Bronchial epithelial cell (primary cell): Measurements from ENCODE around the gene ADAMTS10. TPM values are rescaled to one million over a fixed set of nuclear protein-coding genes. Genes with fewer than 3 reads are reported as not detected.

ENCODE experiments used
- DNase-seq: peaks from one replicate; pipeline ENCODE4 v3.0.0-alpha.2; 2010; ENCODE audit warnings: low read depth
- FAIRE-seq: peaks from 2 replicates; lab custom pipeline; 2011; peaks lifted over from hg19 to GRCh38; lab: Jason Lieb, UNC
- H3K27me3 ChIP-seq: 2 replicates; pipeline ENCODE4 v1.5.1; 2011; ENCODE audit warnings: low read length; ENCODE audit not compliant: control insufficient read depth, insufficient read depth
- H3K36me3 ChIP-seq: 2 replicates; pipeline ENCODE4 v1.5.1; 2011; ENCODE audit warnings: low read length; ENCODE audit not compliant: control insufficient read depth, insufficient read depth
- H3K4me3 ChIP-seq: 2 replicates; pipeline ENCODE4 v1.5.1; 2011; ENCODE audit warnings: mild to moderate bottlenecking, low read depth, low read length, control low read depth
- total RNA-seq: library from RNA; depleted of rRNA; stranded (reverse); fragments of >200 nt; gene quantifications from 2 replicates; pipeline ENCODE4 v1.2.1, GENCODE V29; 2014
- TF ChIP-seq, protein P1 (sequence below): IDR thresholded peaks from 2 replicates; pipeline ENCODE4 v1.5.1; 2011; ENCODE audit warnings: mild to moderate bottlenecking, moderate library complexity, low read length, control low read depth, inconsistent platforms; ENCODE audit not compliant: insufficient read depth, severe bottlenecking

ADAMTS10 gene
- total RNA-seq, 1 donor from 2014 or later: not detected

DNA sequence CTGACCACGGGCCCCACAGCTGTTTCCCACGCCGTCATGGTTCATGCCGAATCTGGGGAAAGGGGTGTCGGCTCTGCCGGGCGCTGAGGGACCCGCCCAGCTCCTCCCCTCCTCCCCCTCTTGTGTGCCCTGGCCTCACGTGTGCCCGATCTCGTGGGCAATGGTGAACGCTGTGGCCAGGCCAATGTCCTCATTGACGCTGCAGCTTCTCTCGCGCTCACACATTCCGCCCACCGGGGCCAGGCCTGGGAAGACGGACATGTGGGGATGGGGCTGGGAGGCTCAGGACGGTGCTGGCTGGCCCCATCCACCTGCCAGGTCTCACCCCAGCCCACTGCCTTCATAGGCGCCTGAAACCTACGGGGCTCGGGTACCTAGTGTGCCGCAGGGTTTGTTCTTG lies 14.3 kb downstream of the ADAMTS10 start:
- Histone ChIP-seq H3K4me3 (no peak overlapping the region), H3K36me3 (no peaks in the 10 kb centered on the region), H3K27me3 (no peaks in the 10 kb centered on the region)
- no peak for DNase-seq
- FAIRE-seq: no peak
- TF ChIP-seq, protein P1, sequence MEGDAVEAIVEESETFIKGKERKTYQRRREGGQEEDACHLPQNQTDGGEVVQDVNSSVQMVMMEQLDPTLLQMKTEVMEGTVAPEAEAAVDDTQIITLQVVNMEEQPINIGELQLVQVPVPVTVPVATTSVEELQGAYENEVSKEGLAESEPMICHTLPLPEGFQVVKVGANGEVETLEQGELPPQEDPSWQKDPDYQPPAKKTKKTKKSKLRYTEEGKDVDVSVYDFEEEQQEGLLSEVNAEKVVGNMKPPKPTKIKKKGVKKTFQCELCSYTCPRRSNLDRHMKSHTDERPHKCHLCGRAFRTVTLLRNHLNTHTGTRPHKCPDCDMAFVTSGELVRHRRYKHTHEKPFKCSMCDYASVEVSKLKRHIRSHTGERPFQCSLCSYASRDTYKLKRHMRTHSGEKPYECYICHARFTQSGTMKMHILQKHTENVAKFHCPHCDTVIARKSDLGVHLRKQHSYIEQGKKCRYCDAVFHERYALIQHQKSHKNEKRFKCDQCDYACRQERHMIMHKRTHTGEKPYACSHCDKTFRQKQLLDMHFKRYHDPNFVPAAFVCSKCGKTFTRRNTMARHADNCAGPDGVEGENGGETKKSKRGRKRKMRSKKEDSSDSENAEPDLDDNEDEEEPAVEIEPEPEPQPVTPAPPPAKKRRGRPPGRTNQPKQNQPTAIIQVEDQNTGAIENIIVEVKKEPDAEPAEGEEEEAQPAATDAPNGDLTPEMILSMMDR: no peak

DNA sequence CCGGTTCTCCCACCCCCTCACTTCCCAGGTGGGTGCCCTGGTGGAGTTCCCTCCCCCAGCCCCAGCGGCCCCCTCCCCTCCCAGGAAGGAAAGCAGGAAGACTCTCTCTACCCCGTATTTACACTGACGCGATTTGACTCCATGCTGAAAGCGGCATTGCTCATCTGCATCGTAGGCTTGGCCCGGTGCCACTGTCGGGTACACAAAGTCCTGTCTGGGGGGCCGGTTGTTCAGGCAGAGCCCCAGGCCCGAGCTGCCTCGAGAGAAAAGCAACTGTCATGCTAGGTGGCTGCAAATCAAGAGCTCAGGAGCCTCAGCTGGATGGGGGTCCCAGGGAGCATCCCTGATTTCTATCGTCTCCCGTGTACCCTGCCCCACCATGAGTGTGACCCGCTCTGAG lies 14.9 kb downstream of the ADAMTS10 start:
- Histone ChIP-seq H3K4me3 (no peak overlapping the region), H3K27me3 (no peaks in the 10 kb centered on the region), H3K36me3 (no peaks in the 10 kb centered on the region)
- DNase-seq: no peak
- TF ChIP-seq, protein P1: no peak
- no peak for FAIRE-seq

DNA sequence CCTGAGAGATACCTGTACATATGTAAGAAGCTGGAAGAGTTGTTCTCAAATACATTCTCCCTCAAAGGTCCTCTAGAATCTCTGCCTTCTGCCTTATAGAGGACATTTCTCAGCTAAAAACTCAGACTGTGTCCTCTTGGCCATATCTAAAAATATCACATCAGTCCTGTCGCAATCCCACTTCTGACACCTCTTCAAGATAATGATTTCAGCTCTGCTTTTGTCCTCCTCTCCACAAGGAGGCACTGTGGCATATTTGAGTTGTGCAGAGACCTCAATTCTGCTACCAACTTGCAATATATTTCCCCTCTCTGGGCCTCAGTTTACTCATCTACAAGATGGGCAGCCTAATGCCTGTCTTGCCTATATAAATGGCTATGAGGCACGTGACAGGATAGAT lies 16.6 kb downstream of the ADAMTS10 start:
- FAIRE-seq: no peak
- Histone ChIP-seq H3K36me3 (no peaks in the 10 kb centered on the region), H3K4me3 (no peak overlapping the region), H3K27me3 (no peaks in the 10 kb centered on the region)
- TF ChIP-seq, protein P1: no peak
- no peak for DNase-seq

DNA sequence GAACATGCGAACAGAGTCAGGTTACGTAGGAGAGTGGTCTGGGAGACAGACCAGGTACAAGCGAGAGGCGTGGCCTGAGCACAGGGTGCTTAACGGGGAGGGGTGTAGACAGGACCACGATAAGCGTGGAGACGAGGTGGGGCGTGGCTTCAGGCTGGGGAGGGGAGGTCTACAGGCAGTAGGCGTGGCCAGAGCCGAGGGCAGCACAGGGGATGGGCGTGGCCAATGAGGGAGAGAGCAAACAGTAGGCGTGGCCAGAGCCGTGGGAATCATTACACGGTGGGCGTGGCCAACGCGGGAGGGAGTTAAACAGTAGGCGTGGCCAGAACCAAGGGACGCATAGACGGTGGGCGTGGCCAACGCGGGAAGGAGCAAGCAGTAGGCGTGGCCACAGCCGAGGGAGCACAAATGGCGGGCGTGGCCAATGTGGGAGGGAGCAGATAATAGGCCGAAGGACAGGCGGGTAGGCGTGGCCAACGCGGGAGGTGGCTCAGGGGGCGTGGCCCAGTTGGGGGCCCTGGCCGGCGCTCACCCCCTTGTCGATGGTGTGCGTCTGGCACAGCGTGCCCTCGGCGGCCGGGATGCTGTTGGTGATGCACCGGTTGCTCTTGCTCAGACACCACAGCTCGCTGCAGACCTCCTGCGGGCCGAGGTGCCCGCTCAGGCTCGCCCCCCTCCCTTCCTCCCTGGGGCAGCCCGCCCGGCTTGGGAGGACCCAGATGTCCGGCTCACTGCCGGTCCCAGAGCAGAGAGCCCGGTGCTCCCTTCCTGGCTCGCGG lies 18.1 kb downstream of the ADAMTS10 start:
- TF ChIP-seq, protein P1: no peak
- DNase-seq (no peak), FAIRE-seq (no peak)
- Histone ChIP-seq H3K36me3 (no peaks in the 10 kb centered on the region), H3K27me3 (no peaks in the 10 kb centered on the region), H3K4me3 (no peak overlapping the region)

DNA sequence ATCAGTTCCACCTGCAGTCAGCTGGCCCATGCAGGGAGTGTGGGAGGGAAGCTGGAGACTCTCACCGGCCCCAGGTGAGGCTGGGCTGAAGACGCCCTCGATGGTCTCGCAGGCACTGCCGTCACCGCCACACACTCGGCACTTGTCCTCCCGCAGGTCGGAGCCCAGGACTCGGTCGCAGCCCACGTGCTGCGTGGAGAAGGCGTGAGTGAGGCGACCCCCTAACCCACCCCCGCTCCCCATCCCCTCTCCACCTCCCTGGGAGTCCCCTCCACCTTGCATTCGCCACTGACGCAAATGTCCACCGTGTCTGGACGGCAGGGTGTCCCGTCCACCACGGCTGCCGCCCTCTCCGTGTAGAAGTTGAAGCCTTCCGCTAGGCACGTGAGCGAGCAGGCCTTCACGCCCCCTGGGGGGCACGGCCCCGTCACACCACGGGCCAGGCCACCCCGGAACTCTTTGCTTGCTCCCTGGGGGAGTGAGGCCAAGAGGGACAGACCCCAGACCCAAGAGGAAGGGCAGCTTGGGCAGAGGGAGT lies 21.3 kb downstream of the ADAMTS10 start:
- TF ChIP-seq, protein P1: no peak
- H3K36me3 ChIP-seq: no peaks in the 10 kb centered on the region
- no peak for FAIRE-seq
- no peak for DNase-seq
- no peak overlapping the region for H3K4me3 ChIP-seq
- no peaks in the 10 kb centered on the region for H3K27me3 ChIP-seq
